Effector memory CD8-positive, alpha-beta T cell (primary cell): ENCODE measurements around the gene MIOX.

Experiments used
- ATAC-seq: fragments of 150-1000 bp; cut with Tn5 transposase; replicated peaks from 2 replicates; pipeline ENCODE4 v1.10.0; 2021; ENCODE audit warnings: mild to moderate bottlenecking, moderate library complexity
- DNase-seq, 3 experiments: peaks; one replicate each; pipeline ENCODE4 v3.0.0; 2021
- H3K27ac Mint-ChIP-seq, 2 donors: one replicate each; pipeline ENCODE4 v1.8.0; 2022; ENCODE audit warnings: mild to moderate bottlenecking in 2 of 2, mixed read lengths in 2 of 2, moderate library complexity in 2 of 2
- H3K27me3 Mint-ChIP-seq, 2 donors: one replicate each; pipeline ENCODE4 v1.8.0; 2022; ENCODE audit warnings: mixed read lengths in 2 of 2
- H3K36me3 Mint-ChIP-seq: one replicate; pipeline ENCODE4 v1.8.0; 2022; ENCODE audit warnings: mild to moderate bottlenecking, moderate library complexity, mixed read lengths; ENCODE audit not compliant: insufficient read depth
- H3K4me1 Mint-ChIP-seq, 2 donors: one replicate each; pipeline ENCODE4 v1.8.0; 2022; ENCODE audit warnings: low read depth in 2 of 2, mixed read lengths in 2 of 2
- H3K4me3 Mint-ChIP-seq, 2 donors: one replicate each; pipeline ENCODE4 v1.8.0; 2022; ENCODE audit warnings: mild to moderate bottlenecking in 2 of 2, mixed read lengths in 2 of 2, moderate library complexity in 2 of 2
- H3K9me3 Mint-ChIP-seq, 2 donors: one replicate each; pipeline ENCODE4 v1.8.0; 2022; ENCODE audit warnings: mixed read lengths in 2 of 2

The MIOX gene

DNA sequence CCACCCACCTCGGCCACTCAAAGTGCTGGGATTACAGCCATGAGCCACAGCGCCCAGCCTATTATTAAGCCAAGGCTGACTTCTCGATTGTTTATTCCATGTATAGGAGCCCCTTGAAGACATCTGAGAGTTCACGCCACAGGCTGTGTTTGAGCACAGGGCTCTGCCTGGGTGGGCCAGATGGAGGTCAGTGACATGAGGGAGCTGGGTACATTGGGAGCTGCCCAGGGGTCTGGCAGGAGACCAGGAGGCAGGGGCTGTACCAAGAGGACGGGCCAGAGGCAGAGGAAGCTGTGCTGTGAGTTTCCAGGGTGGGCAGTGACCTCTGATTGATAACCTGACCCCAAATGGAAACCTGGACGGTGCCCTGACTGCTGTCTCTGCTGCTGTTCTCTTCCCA is 15.4 kb downstream of the MIOX start:
- H3K9me3 Mint-ChIP-seq: no peaks in the 10 kb centered on the region
- no peak overlapping the region for H3K4me3 Mint-ChIP-seq
- DNase-seq (no peak), ATAC-seq (no peak)
- peaks cover under 1 to 8% of the 10 kb centered on the region in 2 donors for H3K4me1 Mint-ChIP-seq
- H3K27ac Mint-ChIP-seq: no peak overlapping the region
- H3K27me3 Mint-ChIP-seq: no peaks in the 10 kb centered on the region
- H3K36me3 Mint-ChIP-seq: peaks cover 4% of the 10 kb centered on the region

DNA sequence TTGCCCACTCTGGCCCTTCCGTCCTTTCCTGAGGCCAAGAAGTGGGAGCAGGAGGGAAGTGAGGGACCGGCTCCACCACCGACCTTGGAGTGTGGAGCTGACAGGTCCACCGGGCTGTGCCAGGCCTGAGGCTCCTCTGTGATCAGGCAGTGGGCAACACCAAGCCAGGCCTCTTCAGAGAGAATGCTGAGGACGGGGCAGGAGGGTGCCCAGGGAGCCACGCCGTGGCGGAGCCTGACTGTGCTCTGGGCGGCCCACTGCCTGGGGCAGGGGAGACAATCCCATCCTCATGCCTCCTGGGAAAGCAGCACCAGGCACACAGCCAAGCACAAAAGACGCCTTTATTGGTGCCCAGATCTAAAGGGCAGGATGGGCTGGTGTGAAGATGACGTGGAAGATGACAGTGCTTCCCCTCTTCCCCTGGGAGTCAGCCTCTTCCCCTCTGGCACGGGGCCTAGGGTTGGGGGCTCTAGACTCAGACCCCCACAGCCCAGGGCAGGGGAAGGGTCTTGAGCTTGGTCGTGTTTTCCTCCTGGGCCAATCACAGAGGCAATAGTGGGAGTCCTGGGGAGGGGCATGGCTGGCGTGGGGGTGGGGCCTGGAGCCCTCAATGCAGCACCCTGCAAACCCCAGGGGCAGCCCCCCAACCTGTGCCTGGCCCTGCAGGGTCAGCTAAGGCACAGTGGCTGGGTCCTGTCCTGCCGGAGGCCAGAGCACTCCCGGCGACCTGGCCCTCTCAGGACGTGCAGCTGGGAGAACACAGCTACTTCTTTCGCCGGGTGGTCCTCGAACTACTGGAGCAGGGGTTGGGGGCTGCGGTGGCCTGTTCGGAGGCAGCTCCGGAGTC is 16.2 kb downstream of the MIOX start:
- DNase-seq (no peak), ATAC-seq (no peak)
- H3K4me1 Mint-ChIP-seq: peaks cover 3 to 11% of the 10 kb centered on the region in 2 donors
- H3K36me3 Mint-ChIP-seq: peaks cover 5% of the 10 kb centered on the region
- H3K9me3 Mint-ChIP-seq: no peaks in the 10 kb centered on the region
- no peak overlapping the region for H3K4me3 Mint-ChIP-seq
- no peak overlapping the region for H3K27ac Mint-ChIP-seq
- no peaks in the 10 kb centered on the region for H3K27me3 Mint-ChIP-seq

DNA sequence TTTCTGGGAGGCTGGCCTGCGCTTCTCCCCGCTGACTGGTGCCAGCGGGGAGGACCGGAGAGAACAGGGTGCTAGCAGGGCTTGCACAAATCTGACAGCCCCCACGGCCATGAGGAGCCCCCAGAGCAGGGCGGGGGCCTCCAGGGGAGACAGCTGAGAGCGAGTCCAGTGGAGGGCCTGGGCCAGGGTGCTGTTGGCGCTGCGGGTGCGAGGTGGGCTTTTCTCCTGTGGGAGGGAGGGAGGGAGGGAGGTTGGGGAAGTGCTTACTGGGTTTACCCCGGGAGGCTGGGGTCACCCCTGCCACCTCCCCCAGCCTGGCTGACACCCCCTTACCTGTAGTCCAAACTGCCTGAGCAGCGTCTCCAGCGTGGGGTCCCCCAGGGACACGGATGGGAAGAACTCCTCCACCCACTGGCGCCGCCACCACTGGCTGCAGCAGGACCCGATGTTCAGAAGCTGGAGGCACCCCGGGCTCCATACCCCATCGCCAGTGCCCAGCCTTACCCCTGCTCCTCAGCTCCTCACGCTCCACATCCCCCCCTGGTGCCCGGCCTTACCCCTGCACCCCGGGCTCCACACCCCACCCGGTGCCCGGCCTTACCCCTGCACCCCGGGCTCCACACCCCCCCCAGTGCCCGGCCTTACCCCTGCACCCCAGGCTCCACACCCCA is 17.0 kb downstream of the MIOX start:
- Mint-ChIP-seq H3K4me3 (no peak overlapping the region), H3K4me1 (peaks cover 4 to 8% of the 10 kb centered on the region in 2 donors), H3K36me3 (peaks cover 11% of the 10 kb centered on the region), H3K27me3 (no peaks in the 10 kb centered on the region), H3K9me3 (no peaks in the 10 kb centered on the region), H3K27ac (no peak overlapping the region)
- DNase-seq (no peak), ATAC-seq (no peak)

DNA sequence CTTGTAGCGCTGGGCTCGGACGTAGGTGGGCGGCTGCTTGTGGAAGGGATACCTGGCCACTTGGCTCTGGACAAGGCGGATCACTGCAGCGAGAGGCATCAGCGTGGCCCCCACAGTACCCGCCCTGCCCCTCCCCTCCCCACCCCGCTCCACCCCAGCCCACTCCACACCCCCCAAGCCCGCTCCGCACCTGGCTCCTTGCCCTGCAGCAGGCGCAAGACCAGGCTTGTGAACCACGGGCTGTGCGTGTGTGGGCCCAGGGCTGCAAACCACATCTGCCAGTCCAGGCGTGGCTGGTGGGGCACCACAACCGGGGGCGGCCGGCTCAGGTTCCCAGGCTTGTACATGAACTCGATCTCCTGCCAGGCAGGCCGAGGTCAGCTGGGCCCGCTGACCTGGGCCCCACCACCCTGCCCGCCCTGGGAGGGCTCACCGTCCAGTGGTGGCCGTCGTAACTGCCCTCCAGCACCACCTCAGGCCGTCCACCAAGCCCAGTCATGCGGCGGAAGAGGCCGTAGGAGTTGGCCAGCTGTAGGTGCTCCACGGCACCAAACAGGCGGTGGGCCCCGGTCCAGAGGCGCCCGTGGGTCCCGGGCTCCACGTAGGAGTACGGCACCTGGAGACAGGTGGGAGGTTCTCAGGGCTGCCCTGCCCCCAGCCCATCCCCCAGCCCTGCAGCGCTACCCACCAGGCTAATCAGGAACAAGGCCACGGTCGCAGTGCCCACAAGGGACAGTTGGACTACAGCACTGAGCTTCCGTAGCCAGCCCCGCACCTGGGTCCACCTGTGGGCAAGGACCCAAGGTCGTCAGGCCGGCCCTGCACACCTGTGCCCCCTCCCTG is 17.9 kb downstream of the MIOX start:
- Mint-ChIP-seq H3K4me3 (no peak overlapping the region), H3K36me3 (peaks cover 9% of the 10 kb centered on the region), H3K27ac (no peak overlapping the region), H3K27me3 (no peaks in the 10 kb centered on the region), H3K4me1 (peaks cover 11 to 15% of the 10 kb centered on the region in 2 donors), H3K9me3 (no peaks in the 10 kb centered on the region)
- DNase-seq (no peak), ATAC-seq (no peak)

DNA sequence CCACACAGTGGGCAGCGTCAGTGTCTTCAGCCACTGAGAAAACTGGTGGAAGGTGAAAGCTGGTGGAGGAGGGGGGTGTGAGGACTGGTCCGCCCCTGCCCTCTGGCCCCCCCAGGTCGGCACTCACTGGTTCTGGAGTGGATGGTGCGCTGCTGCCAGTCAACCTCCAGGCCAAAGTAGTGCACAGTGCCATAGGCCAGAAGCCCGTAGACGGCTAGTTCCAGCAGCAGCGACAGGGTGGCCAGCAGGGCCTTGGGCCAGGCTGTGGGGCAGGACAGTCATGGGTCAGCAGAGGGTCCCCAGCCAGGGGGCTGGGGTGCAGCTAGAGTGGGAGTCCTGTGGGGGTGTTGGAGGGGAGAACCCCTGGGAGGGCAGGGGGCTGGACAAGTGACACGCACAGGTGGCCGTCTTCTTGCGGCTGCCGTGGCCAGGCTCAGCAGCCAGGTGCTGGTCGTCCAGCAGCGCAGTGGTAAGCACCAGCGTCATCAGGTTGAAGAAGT is 18.7 kb downstream of the MIOX start:
- peak overlapping the region; percentile 8 to 53 for H3K4me3 Mint-ChIP-seq
- no peak overlapping the region for H3K27ac Mint-ChIP-seq
- H3K27me3 Mint-ChIP-seq: no peaks in the 10 kb centered on the region
- H3K4me1 Mint-ChIP-seq: peaks cover 11 to 16% of the 10 kb centered on the region in 2 donors
- DNase-seq: no peak
- ATAC-seq: no peak
- H3K36me3 Mint-ChIP-seq: peaks cover 11% of the 10 kb centered on the region
- no peaks in the 10 kb centered on the region for H3K9me3 Mint-ChIP-seq

DNA sequence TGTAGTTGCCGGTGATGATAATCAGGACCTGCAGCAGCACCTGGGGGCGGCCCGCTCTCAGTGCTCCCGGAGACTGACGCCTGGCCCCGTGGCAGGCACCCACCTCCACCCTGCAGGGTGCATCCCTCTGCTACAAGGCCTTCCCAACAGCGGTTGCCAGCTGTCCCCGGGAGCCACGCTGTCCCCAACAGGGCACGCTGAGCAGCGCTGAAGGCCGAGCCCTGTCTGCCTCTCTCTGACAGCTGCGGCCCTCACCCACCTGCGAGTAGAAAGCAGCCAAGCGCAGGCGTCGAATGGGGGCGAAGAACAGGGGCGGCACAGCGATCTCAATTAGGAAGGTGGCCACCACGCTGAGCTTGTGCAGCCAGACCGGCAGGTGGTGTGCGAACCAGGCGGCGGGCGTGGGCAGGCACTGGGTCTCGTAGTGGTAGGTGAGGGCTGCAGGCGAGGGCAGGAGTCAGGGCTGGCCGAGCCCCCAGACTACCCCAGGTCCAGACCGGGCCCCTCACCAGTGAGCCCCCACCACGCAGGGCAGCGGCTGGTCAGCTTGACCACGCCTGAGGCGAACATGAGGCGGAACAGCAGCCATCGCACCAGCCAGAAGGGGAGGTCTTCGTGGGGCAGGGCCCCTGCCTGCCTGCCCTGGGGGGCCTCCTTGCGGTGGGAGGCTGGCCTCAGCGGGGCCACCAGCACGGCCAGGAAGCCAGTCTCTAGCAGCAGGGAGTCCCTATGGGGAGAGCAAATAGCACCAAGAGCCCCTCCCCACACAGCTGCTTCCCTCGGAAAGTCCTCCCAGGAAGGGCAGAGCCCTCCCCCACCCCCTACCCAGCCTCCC is 19.3 kb downstream of the MIOX start:
- H3K4me3 Mint-ChIP-seq: peak overlapping the region; percentile 95 to 98
- no peaks in the 10 kb centered on the region for H3K27me3 Mint-ChIP-seq
- no peak for DNase-seq
- peaks cover 17% of the 10 kb centered on the region for H3K36me3 Mint-ChIP-seq
- ATAC-seq: no peak
- H3K9me3 Mint-ChIP-seq: no peaks in the 10 kb centered on the region
- H3K4me1 Mint-ChIP-seq: peaks cover 11 to 16% of the 10 kb centered on the region in 2 donors
- no peak overlapping the region for H3K27ac Mint-ChIP-seq

DNA sequence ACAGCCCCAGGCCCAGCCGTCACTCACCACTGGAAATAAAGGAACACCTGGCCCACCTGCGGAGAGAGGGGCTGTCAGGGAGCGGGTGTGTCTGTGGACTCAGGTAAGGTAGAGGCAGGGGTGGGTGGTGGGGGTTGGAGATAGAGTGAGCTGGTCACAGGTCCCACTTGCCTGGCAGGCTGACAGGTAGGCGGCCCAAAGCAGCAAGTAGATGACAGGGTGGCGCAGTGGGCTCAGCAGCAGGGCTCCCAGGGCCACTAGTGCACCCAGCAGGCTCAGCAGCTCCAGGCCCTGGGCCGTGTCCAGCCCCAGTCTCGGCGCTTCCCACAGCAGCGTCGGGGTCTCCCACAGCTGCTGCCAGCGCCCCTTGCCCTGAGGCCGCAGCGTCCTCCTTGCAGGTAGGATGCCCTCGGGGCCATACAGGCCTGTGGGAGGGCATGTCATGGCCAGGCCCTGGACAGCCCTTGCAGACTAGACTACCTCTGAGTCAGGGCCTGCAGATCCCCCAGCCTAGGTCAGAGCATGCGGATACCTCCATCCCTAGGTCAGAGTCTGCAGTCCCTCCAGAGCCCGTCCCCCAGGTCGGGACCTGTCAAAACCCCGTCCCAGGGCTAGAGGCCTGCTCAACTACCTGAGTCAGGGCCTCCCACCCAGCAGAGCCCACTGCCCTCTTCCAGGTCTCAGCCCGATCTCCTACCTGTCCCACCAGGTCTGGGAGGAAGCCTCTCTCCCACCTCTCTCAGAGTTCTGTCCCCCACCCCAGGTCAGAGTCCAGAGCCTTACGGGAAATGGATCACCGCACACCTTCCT is 20.2 kb downstream of the MIOX start:
- Mint-ChIP-seq H3K4me3 (peak overlapping the region; percentile 95 to 98), H3K4me1 (peaks cover 11 to 16% of the 10 kb centered on the region in 2 donors), H3K36me3 (peaks cover 20% of the 10 kb centered on the region), H3K27me3 (no peaks in the 10 kb centered on the region), H3K27ac (peak overlapping the region; percentile 90), H3K9me3 (no peaks in the 10 kb centered on the region)
- DNase-seq (no peak), ATAC-seq (no peak)

DNA sequence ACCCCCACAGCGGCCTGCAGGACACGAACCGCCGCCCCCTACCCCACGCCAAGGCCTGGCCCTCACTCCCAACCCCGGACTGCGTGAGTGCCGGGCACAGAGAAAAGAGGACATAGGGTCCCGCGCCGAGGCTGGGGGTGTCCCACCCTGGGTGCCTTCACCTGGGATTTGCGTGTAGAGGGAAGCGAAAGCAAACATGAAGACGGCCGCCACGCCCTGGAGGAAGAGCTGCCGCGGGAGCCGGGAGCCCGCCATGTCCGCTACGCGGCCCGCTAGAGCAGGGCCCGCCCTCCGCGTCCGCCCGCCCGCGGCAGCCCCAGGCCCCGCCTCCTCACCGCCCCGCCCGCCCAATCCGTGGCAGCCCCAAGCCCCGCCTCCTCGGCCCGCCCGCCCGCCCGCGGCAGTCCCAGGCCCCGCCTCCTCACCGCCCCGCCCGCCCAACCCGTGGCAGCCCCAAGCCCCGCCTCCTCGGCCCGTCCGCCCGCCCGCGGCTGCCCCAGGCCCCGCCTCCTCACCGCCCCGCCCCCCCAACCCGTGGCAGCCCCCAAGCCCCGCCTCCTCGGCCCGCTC is 20.8 kb downstream of the MIOX start, which contains the start of gene LMF2:
Gene LMF2 (minus strand): TSS at position 282 of the 570 bp plus-strand sequence. CDS start 27 bp downstream, at position 255.
- peaks cover 27% of the 10 kb centered on the region for H3K36me3 Mint-ChIP-seq
- peak within 1 kb of the TSS; percentile 95 to 97 for H3K27ac Mint-ChIP-seq
- H3K4me3 Mint-ChIP-seq: peak within 1 kb of the TSS; percentile 95 to 98
- ATAC-seq (peak; percentile 76), DNase-seq (peak; percentile 83 to 86 (median 86))
- H3K27me3 Mint-ChIP-seq: no peaks in the 10 kb centered on the region
- no peaks in the 10 kb centered on the region for H3K9me3 Mint-ChIP-seq
- peaks cover 11 to 16% of the 10 kb centered on the region in 2 donors for H3K4me1 Mint-ChIP-seq

DNA sequence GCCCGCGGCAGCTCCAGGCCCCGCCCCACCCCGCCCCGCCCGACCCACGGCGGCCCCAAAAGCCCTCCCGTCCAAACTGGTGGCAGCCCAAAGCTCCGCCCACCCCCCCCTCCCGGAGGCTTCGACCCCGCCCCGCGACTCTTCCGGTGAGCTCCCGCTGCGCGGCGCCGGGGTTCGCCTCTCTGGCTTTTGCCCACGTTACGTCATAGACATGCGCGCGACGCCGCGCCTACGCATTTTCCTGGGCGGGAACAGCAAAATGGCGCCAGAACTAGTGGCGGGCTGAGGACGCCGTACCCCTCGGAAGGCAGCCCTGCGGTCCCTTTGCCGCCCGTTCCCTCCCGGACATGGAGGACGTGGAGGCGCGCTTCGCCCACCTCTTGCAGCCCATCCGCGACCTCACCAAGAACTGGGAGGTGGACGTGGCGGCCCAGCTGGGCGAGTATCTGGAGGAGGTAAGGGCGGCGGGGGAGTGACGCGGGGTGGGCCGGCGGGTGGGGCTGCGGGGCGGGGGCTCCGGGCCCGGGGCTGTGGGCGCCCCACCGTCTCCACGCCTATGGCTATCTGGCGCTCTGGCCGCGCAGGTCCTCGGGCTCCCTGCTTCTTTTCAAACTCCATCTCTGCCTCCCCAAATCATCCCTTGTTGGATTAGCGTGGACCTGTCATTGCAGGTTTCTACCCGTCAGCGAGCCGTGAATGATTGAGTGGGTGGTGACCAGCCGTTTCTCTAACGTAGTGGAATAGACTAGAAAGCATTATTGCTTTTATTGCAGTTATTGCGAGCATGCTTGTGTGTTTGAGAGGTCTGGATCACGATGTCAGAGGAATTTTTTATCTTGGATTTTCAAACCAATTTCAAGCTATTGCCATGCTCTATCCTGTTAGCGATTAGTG is 21.6 kb downstream of the MIOX start, which contains the start of gene NCAPH2:
Gene NCAPH2 (plus strand): TSS at position 234 of the 894 bp plus-strand sequence. CDS start 114 bp downstream, at position 348.
- peaks cover 11 to 16% of the 10 kb centered on the region in 2 donors for H3K4me1 Mint-ChIP-seq
- peaks cover 29% of the 10 kb centered on the region for H3K36me3 Mint-ChIP-seq
- no peaks in the 10 kb centered on the region for H3K27me3 Mint-ChIP-seq
- ATAC-seq (peak; percentile 72), DNase-seq (peak; percentile 95 to 97 (median 97))
- H3K27ac Mint-ChIP-seq: peak within 1 kb of the TSS; percentile 95 to 97
- H3K4me3 Mint-ChIP-seq: peak within 1 kb of the TSS; percentile 95 to 98
- no peaks in the 10 kb centered on the region for H3K9me3 Mint-ChIP-seq

DNA sequence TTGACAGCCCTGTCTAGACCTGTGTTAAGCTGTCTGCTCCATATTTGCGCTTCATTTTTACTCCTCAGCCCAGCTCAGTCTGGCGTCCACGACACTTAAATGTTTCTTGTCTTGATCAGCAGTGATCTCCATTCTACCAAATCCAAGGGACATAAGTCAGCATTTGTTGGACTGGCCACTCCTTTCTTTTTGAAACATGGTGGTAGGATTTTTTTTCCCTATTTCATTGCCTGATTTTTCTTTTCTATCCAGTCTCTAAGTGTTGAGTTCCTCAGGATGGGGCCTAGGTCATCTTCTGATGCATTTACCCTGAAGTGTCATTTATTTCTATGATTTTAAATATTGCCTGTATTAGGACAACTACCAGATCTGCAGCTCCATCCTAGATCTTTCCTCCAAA is 22.2 kb downstream of the MIOX start:
- Mint-ChIP-seq H3K27me3 (no peaks in the 10 kb centered on the region), H3K9me3 (no peaks in the 10 kb centered on the region), H3K4me3 (peak overlapping the region; percentile 93 to 94), H3K36me3 (peaks cover 29% of the 10 kb centered on the region), H3K27ac (peak overlapping the region; percentile 95 to 97), H3K4me1 (peaks cover 11 to 21% of the 10 kb centered on the region in 2 donors)
- no peak for ATAC-seq
- no peak for DNase-seq

DNA sequence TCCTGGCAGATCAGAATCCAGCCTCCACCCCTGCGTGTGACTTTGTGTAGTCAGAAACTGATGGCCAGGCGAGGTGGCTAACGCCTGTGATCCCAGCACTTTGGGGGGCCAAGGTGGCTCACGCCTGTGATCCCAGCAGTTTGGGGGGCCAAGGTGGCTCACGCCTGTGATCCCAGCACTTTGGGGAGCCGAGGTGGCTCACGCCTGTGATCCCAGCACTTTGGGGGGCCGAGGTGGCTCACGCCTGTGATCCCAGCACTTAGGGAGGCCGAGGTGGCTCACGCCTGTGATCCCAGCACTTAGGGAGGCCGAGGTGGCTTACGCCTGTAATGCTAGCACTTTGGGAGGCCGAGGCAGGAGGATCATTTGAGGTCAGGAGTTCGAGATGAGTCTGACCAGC is 26.5 kb downstream of the MIOX start:
- Mint-ChIP-seq H3K27ac (no peak overlapping the region), H3K4me3 (no peak overlapping the region), H3K27me3 (no peaks in the 10 kb centered on the region), H3K36me3 (peaks cover 52% of the 10 kb centered on the region), H3K4me1 (peaks cover 20 to 30% of the 10 kb centered on the region in 2 donors), H3K9me3 (no peaks in the 10 kb centered on the region)
- DNase-seq (no peak), ATAC-seq (no peak)
